GM10847 (cell line): ENCODE measurements around the gene RASAL1.

ENCODE experiments used
- POLR2A ChIP-seq: IDR thresholded peaks from 2 replicates; pipeline ENCODE4 v1.6.1; 2011; ENCODE audit not compliant: insufficient read length; ENCODE audit errors: extremely low read depth

Gene RASAL1

DNA sequence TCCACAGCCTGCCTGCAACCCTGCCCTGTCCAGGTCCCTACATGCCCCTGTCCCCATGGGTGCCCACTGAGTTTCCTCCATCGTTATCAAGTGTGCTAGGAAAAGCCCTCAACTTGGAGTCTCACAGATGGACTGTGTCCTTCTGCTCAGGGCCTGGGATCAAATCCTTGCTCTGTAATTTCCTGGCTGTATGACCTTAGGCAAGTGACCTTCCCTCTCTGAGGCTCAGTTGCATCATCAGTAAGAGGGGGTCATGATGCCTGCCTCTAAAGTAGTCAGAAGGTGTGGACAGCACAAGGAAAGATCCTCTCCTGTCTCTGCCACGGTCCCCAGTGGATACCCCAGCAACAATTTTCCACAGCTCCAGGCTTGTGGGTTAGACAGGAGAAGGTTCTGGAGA lies 22.2 kb downstream of the RASAL1 start:
- TF ChIP-seq POLR2A = no peak

DNA sequence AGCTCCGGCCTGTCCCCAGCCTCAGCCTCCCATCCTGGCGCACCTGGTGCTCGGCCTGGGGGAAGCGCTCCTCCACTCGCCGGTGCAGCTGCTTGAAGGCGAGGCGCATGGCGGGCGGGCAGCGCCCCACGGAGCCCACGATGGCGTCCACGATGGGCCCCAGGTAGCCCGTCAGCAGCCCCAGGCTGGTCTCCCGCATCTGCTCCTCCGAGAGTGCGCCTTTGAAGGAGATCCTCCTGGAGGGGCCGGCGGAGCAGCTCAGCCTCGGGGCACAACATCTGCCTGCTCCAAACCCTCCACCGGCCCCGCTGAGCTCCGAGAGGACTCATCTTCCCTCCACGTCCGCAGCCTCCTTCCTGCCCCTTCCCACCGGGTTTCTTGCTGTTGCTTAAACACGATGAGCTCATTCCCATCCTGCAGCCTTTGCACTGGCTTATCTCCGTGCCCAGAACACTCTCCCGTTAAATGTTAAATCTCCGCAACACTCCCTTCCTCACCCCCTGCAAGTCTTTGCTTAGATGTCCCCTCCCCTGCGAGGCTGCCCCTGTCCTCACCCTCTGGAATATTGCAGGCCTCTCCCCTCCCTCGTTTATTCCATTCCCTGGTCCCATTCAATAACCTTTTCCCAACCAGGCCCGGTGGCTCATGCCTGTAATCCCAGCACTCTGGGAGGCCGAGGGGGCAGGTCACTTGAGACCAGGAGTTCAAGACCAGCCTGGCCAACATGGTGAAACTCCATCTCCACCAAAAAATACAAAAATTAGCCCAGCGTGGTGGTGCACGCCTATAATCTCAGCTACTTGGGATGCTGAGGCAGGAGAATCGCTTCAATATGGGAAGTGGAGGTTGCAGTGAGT lies 23.3 kb downstream of the RASAL1 start:
- TF ChIP-seq POLR2A = no peak

DNA sequence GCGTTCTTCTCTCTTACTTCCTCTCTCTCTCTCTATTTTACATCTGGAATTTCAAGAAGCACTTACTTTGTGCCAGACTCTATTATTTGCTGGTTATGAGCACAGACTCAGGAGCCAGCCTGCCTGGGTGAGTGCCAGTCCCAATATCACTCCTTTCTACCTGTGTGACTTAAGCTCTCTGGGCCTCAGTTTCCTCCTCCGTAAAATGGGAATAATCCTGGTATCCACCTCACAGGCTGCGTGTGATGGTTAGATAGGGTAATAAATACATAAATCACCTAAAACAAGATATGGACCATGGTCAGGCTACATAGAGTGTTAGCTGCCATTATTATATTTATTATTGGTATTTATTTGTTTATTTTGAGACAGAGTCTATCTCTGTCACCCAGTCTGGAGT lies 24.3 kb downstream of the RASAL1 start:
- no peak for TF ChIP-seq POLR2A

DNA sequence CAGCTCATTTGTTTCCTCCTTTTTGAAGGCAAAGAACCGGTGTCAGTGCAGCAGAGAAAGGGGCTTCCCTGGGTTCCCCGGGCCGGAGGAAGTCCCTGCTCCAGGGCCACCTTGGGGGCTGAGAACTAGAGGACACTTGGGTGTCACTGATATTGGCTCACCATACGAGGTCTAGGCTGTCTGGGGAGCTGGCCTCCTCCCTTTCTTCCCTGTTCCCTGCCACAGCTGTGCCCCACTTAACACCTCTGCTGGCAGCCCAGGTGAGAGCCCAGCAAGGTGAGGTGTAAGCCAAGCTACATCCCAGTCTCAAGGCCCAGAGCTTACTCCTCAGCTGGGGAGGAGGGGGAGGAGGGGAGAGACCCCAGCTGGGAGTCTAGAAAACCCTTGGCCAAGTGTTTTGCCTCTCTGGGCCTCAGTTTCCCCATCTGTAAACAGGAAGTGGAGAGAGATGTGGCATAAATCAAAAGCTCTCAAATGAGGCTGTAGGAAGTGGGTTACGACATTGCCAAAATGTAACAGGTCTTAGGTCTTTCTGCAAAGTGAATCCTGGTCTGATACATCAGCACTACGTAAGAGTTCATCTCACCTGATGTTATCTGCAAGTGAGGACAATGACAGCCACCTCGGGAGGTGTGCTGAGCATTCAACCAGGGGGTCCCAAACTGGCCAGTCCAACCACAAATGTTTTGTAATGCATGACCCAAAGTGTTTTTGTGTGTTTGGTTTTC lies 25.5 kb downstream of the RASAL1 start:
- no peak for TF ChIP-seq POLR2A

DNA sequence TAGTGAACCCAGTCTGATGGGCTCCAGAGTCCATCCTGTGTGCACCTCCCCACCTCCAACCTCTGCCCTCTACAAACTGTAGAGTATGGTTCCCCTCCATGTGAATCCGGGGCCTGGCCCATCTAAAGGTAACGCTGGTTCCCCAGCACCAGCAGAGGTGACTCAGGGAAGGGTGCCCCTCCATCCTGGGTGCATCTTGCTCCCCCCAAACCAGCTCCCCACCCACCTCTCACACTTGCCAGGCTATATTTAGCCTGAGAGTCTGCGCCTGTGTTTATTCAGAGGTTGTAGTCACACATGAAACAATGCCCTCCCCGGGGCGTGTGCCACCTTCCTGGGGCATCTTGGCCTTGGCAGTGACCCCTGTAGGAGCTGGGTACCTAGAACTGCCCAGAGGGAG lies 26.2 kb downstream of the RASAL1 start:
- no peak for TF ChIP-seq POLR2A

DNA sequence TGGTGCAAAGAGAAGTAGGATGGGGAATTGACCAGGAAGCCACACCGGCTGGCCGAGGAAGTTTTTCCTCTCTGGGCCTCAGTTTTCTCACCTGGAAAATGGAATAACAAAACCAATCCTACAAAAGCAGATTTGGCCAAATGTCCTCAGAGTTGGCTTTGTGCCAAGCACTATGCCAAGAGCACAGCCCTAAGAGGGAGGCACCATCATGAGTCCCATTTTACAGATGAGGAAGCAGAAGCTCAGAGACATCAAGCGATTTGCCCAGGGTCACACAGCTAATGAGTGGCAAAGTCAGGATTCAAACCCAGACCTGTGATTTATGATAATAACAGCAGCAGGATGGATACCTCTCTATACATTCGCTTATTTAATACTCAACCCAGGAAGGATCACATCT lies 27.3 kb downstream of the RASAL1 start:
- no peak for TF ChIP-seq POLR2A

DNA sequence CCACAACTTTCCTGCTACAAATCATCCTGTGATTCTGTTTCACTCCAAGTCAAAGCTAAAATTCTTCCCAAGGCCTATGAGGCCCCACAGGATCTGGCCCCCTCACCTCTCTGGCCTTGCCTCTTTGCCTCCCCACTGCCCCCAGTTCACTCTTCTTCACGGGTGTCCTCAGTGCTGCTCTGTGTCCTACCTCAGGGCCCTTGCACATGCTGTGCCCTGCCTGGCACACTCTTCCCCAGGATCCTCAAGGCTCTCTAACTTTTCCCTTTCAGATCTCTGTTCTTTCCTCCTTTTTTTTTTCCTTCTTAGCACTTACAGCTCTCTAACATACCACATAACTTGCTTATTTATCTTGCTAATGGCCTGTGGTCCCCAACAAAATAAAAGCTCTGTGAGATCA lies 29.2 kb downstream of the RASAL1 start:
- TF ChIP-seq POLR2A = no peak

DNA sequence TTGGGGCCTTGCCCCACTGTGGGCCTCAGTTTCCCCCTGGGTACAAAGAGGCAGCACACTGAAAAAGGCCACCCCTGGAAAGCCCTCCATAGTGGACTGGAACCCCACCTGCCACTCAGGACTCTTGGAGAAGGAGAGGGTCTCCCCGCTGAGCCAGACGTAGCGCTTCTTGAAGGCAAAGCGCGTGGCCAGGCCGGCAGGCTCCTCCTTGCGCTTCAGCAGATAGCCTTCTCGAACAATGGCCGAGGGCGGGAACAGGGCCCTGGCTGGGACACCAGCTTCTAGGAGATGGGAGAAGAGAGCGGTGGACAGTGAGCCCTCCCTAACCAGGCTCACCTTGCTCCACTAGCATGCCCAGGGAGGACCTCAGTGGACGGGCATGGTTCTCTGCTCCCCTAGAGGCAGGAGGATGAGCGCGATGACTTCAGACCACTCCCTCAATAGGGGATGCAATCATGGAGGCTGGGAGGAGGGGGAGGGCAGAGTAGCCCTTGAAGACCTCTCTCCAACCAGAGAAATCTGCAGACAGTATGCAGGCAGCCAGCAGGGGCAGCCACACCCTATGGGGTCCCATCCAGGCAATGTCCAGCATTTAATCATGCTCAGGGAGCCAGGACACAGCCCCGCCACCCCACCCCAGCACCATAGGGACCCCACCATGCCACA lies 29.8 kb downstream of the RASAL1 start:
- TF ChIP-seq POLR2A = no peak

DNA sequence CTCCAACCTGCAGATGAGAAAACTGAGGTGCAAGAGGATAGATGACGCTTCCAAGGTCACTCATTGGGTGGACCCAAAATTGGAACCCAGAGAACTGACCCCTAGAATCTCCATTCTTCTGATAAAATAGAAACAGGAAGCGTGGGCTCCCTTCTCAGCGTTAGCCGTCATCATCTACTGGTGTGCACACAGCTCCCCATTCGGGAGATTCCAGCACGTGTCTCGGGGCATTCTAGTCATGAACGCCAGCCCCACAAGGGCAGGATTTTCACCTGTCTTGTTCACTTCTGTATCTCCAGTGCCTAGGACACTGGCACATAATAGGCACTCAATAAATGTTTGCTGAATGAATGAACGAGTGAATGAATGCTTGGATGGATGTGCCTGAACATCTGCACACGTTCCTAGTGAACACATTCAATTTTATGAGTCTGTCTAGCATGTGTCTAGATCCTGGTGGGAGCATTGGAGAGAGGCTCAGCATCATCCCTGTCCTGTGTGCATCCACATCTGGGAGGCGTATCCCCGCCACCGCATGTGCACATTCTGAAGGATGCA lies 30.5 kb downstream of the RASAL1 start:
- no peak for TF ChIP-seq POLR2A

DNA sequence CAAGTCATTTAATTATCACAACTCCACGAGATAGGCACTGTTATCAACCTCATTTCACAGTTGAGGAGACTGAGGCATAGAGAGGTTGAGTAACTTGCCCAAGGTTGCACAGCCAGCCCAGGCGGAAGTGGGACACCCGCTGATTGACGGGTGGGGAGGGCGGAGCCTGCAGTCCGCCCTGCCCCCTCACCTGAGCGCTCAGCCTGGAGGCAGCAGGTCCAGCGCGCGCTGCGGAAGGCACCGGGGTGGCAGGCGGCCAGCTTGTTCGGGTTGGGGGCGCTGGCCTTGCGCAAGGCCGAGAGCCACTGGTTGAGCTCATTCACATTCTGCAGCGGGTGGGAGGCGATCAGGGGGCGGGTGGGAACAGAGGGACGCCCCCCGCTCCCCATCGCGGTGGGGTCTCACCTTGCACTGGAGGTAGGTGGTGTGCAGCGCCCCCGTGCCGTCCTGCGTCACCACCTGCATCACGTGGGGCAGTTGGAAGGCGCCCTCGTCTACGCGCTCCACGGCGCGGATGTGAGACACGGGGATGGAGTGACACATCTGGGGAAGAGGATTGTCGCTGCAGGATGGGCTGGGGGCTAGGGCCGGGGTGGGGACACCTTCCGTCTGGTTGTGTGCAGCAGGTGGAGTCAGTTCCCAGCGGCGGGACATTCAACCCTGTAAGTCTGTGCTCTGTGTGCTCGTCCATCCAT lies 31.7 kb downstream of the RASAL1 start:
- TF ChIP-seq POLR2A = no peak

DNA sequence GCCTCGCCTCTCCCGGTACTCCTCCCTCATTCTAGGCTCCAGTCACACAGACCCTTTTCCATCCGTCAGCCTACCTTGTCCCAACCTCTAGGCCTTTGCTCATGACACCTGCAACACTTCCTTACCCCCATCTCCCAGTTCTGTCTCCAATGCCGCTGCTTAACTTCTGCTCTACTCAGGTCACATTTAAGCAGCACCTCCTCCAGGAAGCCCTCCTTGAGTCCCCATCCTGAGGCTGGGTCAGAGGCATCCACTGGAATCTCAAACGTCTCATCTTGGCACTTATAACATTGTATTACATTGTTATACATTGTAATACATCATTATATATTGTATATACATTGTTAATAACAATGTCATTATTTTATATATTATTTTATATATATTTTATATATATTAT lies 32.8 kb downstream of the RASAL1 start:
- no peak for TF ChIP-seq POLR2A

DNA sequence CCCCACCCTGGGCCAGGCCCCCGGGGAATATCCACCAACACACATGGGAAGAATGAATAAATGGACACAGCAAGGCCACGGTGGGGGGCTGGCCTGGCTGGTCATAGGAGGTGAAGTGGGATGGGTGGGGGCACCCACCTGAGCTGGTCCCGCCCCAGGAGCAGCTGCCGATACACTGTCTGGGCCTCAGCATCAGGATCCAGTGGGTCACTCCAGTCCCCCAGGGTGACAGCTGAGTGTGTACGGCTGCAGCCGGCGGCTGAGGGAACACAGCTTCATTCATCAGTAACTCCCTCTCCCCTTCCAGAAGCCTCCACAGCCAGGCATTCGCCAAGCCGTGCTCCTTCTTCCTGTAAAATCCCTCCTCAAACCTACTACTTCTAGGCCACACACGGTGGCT lies 33.8 kb downstream of the RASAL1 start:
- TF ChIP-seq POLR2A = no peak

DNA sequence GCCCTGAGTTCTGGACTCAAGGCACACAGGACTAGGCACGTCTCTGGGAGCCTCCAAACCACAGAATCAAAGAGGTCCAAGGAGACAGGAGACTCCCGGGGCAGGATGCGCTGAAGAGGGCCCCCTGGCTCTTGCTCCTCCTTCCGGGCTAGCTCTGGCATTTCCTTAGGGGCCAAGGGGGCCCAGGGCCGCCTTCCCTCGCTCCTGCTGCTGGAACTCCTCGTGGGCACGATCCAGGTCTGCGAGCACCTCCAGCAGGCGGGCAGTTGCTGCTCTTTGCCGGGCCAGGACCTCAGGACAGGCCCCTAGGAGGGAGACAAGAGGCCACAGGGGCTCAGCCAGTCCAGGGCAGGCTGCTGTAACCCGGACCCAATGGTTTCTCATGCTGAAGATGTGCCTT lies 35.8 kb downstream of the RASAL1 start:
- TF ChIP-seq POLR2A = no peak

DNA sequence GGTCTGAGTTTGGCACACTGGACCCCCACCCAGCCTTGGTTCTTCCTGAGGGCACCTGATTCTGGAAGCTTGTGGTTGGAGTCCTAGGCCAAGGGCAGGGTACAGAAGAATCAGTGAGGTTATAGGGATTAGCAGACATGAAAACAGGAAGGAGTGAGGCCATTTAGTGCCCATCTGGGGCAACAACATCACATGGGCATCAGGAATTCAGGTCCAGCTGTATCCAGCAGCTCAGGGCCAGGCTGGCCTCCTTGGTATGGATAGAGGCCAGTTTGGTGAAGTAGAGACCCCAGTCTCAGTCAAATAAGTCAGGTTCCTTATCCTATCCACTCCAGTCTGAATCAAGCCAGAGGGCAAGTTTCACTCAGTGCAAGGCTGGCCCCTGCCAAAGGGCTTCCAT lies 36.2 kb downstream of the RASAL1 start:
- no peak for TF ChIP-seq POLR2A

DNA sequence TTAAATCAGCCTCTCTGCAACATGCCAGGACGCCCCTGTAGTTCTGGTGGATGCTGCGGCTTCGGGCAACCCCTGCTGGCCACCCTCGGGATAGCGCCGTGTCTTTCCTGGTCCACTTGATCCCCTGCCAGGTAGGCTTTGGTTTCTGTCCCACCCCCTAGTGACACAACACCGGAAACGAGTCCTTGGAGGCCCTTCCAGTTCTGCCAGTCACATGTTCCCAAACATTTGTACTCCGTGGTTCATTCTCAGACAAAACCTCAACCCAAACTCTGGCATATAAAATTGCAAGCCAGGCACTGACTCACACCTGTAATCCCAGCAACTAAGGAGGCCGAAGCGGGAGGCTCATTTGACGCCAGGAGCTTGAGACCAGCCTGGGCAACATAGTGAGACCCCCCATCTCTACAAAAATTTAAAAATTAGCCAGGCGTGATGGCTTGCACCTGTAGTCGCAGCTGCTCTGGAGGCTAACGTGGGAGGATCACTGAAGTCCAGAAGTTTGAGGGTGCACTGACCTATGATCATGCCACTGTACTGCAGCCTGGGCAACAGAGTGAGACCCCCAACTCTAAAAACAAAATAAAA lies 37.0 kb downstream of the RASAL1 start:
- no peak for TF ChIP-seq POLR2A
